ENCODE results near the gene FZD1.

The FZD1 gene

DNA sequence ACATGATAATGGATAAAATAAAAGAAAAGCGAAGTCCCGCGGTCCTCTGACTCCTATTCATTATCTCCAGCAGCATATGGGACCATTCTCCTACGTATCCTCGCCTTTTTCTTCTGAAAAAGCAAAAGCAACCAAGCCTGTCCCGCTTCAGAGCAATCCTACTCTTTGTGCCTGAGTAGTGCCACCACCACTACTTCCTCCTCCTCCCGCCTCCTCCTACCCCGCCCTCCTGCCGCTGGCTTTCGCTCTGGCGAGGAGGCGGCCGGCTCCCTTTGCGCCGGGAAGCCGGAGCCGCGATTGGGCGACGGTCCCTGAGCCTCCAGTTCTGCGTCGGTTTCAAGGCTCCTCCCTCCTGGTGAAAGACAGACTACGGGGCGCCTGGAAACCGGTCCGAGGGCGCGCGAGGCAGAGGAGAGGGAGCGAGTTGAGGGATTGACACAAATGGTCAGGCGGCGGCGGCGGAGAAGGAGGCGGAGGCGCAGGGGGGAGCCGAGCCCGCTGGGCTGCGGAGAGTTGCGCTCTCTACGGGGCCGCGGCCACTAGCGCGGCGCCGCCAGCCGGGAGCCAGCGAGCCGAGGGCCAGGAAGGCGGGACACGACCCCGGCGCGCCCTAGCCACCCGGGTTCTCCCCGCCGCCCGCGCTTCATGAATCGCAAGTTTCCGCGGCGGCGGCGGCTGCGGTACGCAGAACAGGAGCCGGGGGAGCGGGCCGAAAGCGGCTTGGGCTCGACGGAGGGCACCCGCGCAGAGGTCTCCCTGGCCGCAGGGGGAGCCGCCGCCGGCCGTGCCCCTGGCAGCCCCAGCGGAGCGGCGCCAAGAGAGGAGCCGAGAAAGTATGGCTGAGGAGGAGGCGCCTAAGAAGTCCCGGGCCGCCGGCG lies at the start of gene FZD1:
TSS of gene FZD1 (plus strand) at position 388 of the 878 bp plus-strand sequence. CDS start at position 836, 448 bp downstream.
- DNase-seq (ENCODE audit: low read depth in 3 of 3): peak; percentile 44 to 71 (median 60)

DNA sequence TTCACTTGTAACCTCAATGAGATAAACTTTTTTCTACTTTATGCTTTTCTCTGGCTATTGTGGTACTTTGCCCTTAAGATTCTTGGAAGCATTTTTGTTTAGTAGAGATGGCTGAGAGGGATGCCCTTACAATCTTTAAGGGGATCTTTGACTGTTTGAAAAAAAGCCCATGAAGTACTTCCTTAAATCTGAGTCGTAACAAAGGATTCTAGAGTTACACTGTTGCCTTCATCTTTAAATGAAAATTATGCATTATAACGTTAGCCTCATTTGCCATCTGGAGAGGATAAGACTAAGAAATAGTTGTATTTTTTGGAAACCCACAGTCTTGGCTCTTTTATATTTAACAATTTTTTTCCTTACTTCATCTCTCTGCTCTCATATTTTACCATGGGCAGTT lies 37.8 kb upstream of the FZD1 start:
- no peak for DNase-seq (ENCODE audit: low read depth in 3 of 3)

DNA sequence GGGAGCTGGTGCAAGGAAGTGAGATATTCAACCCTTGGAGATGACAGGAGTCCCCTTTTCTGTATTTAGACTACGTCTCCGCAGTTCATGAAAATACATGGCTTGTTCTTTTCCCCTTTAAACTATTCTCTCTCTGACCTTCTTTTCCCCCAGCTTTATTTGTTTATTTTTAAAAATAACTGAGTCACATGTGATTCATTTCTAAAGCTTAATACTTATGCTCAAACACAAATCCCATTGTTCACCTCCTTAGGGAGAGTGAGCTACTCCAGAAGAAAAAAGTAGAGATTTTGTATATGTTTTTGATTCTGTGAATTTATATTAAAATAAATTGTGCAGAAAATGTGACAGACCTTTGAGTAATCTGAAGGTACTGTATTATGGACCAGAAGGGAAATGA lies 35.9 kb upstream of the FZD1 start:
- no peak for DNase-seq (ENCODE audit: low read depth in 3 of 3)

DNA sequence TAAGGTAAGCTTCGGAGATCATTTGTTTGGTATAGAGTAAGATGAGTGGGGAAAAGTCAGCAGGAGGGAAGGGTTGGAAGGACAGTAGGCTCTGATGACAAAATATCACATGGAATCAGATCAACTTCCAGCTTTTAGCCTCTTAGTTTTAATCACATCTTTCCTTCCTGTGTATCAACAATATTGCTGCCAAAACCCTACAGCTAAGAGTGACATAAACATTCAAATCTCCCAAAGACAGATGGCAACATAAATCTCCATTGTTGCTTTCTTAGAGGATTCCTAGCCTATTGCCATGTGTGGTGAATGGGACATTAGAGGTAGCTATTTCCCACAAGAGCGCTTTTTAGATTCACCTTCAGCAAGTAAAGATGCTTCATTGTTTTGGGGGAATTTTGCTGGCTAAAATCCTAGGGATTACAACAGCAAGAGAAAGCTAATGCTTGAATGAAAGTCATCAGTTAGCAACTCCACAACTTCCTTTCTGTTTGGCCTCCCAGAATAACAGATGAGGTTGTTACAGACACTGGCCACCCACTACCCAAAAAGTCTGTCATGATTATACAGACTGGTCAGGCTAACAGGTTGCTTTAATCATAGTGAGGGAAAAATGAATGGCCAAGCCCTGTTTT lies 35.2 kb upstream of the FZD1 start:
- DNase-seq (ENCODE audit: low read depth in 3 of 3): no peak

DNA sequence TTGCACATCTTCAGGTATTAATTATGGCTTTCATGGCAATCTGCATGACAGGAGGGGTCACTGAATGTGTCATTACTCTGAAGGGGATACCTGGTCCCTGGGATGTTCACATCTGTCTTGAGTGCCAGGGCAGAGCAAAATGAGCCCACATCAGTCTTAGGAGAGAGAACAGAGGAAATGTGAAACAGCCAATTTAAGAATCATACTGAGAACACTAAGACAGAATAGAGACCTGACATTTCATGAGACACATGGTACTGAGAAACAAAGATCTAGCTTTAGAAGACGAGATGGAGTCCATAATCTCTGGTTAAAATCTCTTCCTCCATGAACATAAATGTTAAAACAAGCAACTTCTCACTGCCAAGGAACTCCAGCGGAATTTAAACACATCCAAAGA lies 34.1 kb upstream of the FZD1 start:
- no peak for DNase-seq (ENCODE audit: low read depth in 3 of 3)

DNA sequence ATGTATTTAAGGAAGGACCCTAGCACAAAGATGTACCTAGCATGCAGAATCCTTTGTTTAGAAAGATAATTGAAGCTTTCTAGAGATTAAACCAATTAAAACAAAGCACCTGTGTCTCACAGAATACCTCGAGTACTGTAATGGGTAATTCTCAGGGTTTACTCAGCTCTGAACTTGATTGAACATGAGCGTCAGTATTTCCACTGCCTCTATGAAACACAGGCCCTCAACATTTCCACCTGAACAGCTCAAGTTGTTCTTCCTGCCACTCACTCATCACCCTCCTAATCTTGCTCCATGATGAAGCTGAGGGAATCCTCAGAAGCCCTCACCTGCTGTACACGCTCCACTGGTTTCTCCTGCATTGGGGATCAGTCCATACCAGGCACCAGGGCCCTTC lies 33.7 kb upstream of the FZD1 start:
- no peak for DNase-seq (ENCODE audit: low read depth in 3 of 3)

DNA sequence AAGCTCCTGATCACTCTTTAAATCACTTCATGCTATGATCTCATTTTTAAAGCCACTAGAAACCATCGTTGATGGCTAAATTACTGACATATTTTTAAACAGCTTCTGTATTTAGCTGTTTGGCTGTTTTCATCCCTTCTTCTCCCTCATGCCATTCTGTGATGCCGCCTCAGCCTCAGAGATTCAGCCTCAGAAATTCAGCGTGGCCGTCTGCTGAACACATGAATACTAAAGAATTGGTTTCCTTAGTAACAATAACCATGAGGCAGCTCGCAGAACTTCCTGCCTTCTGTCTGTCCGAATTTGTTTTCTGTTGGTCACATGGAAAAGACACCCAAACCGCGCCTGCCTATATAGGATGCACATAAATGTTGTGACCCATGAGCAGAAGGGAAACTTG lies 31.0 kb upstream of the FZD1 start:
- no peak for DNase-seq (ENCODE audit: low read depth in 3 of 3)

DNA sequence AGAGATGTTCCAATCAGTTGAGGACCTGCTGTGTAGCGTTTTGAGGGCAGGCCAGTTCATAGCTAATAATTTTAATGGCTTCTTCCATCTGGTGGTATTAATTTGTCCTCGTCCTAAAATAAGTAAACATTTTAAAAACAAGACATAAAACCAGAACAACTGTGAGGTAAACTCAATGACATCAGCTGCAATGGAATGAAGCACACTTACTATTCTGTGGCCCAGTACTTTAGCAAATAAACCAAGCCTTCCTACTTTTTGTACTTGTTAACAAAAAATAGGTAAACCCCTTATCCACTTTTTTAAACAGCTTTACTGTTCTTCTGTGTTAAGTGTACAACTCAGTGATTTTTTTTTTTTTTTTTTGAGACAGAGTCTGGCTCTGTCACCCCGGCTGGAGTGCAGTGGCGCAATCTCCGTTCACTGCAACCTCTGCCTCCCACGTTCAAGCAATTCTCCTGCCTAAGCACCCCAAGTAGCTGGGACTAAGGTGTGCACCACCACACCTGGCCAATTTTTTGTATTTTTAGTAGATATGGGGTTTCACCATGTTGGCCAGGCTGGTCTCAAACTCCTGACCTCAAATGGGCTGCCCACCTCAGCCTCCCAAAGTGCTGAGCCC lies 28.9 kb upstream of the FZD1 start:
- DNase-seq (ENCODE audit: low read depth in 3 of 3): no peak

DNA sequence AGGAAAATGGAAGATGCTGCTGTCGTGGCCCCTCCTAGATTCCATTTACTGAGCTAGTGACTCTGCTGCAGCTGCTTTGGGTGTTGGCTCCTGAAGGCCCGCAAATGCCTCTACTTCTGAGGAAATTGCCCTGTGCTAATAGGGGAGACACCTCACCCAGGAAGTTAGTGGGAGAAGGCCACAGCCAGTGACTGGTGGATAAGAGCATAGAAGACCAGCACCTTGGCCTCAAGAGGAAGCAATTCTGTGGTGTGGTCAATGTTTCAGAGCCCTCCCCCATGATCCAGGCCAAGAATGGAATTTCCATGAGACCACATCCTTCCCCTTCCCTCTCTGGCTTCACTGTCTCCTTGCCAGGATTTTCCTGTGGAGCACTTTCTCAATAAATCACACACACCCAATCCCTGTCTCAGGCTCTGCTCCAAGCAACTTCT lies 25.0 kb upstream of the FZD1 start:
- DNase-seq (ENCODE audit: low read depth in 3 of 3): no peak

DNA sequence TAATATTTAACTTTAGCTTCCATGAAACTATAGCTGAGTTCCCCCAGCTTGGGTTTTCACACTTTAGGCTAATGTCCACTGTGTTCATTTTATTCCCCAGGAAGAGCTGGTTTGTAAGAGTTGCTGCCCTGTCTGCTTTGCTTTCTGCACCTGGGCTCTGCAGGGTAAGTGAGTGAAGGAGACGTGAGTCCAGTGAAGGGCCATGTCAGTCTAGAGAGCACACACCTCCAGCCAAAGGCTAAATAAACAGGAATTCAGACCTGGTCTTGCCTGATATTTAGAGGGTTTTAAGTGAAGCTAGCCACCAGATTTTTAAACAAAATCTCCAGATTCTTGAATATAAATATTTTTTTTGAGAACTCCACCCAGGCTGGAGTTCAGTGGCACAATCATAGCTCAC lies 24.5 kb upstream of the FZD1 start:
- no peak for DNase-seq (ENCODE audit: low read depth in 3 of 3)

DNA sequence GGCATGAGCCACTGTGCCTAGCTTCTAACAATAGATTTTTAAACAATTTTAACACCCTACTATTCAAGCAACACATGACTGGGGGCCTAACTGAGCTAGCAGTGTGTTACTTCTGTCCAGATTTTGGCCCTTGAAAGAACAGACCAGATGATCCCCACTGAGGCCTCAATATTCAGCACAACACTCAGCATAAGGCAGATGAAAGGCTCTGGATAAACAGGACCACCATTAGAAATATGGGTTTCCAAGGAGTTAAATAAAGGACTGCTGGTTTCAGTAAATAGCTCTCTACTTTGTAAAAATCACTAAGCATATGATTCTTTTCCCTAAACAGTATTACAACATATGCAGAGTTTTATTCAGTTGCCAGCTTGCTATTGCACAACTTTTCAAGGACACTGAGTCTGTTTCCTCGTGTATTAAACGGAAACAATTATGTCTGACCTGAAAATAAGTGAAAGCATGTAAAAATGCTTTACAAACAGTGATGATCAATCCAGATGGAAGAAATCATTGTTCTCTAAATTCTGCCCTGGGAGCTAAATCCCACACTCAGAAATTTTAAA lies 23.8 kb upstream of the FZD1 start:
- DNase-seq (ENCODE audit: low read depth in 3 of 3): no peak

DNA sequence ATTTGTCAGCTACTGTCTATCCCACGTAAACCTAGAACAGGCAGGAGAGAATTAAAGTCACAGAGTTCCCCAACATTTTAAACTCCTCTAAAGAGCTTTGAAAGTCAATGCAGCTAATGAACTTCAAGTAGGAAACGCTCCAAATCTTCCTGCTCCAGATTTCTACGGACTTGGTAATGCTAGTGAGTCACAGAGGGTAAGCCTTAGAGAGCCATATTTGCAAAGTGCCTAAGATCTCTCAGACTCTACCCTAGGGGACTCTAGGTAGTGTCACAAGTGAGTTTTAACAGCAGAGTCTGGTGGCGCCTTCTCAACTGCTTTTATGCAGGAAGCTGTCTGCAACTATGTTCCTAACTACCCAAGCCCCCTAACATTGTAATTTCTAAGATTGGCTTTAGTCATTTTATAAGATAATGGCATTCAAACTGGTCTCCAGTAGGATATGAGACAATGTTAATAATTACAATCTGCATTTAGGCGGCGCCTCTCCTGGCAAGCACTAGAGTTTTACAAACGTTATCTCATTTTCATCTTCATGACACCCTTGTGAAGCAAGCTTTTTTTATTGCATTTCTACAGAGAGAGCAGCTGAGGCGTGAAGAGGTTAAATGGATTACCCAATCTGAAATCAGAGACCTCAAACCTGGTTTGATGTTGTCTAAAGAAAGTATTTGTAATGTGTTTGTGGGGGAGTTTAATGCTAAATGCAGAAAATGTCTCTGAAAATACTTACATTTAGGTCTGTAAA lies 22.0 kb upstream of the FZD1 start:
- no peak for DNase-seq (ENCODE audit: low read depth in 3 of 3)

DNA sequence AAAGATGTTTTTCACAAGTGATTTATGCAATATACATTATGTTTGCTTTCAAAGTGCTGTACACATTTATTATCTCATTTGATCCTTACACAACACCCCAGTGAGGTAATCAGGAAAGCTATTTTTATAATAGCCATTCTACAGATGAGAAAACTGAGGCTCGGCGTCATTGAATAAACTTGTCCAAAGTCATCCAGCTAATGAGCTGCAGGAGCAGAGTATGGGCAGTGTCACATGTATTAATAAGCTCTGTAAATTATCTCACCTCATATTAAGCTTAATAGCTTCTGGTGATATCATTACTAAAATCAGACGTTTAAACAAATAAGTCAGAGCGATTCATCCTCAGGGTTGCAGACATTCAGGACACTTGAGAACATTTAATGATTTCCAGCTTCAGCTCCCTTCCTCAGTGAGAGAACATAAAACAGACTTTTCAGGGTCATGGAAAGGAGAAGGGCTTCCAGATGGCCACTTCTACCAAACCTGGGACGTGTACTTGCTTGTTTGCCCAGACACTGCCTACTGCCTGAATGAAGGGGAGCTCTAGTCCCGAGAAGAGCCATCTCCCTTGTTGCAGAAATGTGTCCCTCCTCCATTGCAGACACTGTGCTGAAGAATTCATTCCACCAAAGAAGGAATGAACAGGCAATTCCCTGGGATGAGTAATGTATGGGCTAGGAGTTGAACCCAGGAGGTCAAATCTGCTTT lies 20.5 kb upstream of the FZD1 start:
- no peak for DNase-seq (ENCODE audit: low read depth in 3 of 3)

DNA sequence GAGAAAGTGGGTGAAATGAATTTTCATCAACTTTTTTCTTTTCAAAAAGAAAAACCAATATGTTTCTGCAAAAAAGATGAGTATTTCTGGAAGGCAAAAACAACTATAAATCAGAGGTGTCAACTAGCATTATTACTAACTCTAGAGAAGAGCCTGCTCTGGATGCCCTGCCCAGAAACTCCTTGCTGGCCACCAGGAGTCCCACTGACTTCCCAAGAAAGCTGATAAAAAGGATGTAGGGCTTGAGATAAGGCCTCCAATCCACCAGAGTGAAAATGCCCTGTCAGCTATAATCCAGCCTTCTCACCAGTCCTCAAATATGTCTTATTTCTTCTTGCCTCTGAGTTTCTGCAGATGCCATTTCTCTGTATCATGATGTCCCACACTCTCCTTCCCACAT lies 16.7 kb upstream of the FZD1 start:
- no peak for DNase-seq (ENCODE audit: low read depth in 3 of 3)

DNA sequence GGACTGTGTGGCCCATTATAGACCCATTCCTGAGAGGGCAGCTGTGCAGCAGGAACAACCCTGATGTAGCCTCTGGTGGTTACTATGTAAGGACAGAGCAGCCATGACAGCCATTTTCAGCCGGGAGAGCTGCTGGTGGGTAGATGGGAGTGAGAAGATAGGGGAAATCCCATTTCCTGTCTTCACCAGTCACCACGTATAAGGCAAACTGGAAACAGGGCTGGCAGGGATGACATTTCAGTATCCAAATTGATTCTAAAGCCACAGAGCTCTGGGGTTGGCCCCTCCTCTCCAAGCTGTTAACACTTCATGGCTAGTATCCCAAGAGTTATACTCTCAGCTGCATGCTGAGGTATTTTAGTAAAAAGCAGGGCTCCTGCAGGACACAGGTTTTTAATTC lies 15.2 kb upstream of the FZD1 start:
- DNase-seq (ENCODE audit: low read depth in 3 of 3): no peak

DNA sequence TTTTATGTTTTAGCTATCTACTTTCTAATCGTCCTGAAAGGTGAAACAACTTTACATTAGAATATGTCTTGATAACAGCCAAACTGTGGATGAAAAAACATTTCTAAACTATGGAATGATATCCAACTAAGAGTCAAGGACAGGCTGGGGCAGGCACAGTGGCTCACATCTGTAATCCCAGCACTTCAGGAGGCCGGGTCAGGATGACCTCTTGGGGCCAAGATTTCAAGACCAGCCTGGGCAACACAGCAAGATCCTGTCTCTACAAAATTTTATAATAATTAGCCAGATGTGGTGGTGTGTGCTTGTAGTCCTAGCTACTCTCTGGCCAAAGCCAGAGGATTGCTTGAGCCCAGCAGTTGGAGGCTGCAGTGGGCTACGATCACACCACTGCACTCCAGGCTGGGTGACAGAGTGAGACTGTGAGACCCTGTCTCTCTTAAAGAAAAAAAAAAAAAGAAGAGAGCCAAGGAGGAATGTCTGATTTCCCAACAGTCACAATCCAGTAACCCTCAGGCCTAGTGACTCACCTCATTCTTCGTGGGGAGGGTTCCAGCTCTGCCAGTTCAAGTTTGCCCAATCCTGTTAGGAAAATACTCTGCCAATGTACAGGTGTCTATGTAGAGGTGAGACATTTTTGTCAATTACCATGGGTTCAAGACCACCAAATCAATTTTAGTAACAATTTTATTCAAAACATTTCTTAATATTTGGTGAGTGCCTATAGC lies 14.6 kb upstream of the FZD1 start:
- no peak for DNase-seq (ENCODE audit: low read depth in 3 of 3)

DNA sequence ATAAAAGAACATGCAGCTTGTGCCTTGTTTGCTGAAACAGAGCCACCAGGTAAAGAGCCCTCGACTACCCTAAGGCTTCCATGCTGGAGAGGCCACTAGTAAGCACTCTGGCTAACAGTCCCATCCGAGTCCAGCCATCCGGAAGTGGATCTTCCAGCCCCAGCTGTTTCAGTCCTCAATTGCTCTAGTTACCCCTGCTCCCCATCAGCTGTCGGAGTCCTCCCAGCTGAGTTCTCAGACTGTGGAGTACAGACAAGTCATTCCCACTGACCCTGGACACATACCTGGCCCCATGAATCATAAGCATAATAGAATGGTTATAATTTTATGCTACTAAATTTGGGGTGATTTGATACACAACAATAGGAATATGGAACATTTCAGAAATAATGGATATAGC lies 13.5 kb upstream of the FZD1 start:
- DNase-seq (ENCODE audit: low read depth in 3 of 3): no peak

DNA sequence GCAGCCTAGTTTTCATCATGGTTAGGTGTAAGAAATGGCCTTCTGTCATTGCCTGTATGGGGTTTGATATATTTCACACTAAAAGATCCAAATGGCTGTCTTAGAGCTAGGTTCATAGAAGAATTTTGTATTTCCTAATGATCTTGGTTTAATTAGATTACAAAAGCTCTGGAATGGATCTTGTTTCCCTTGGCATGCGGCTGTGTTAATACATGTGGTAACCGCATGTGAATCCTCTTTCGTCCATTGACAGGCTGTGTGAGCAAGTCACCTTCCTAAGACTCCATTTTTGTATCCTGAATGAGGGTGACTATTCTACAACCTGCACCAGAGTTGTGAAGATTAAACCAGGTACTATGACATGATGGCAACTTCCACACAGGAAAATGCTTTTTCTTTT lies 12.4 kb upstream of the FZD1 start:
- no peak for DNase-seq (ENCODE audit: low read depth in 3 of 3)

DNA sequence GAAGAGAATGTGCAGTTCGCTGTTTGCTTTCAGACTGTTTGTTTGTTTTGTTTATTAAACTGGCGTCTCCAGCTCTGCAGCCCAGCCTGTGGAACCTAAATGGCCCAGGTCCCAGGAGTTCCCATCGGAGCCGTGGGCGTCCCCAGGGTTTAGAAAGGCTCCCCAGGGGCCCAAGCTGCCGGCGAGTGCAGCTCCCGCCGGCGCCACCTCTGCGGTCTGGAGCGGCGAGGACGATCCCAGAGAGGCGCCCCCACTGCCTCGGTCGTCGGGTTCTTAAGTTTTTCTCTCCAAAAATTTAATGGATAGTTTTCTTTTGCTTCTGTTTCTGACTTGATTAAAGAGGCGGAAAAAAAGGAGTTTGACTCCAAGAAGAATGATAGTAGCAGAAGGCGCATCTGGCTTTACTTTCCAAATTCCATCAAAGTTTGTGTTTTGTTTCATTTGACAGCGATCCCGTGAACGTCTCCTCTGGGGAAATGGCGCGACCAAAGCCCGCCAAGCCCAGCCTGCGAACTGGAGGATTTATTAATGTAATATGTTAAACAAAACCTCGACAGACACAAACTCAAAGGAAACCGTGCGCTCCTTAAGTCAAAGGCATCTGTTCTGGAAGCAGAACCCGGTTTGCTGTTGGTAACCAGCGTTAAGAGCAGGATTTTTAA lies 718 bp upstream of the FZD1 start:
- DNase-seq (ENCODE audit: low read depth in 3 of 3): no peak

Measured in stimulated activated CD4-positive, alpha-beta T cell treated with anti-CD3 and anti-CD28 coated beads, TNF-alpha, amount 100 ng/mL, for 48 hours (primary cell).